Measurements from ENCODE around the gene SPECC1. TPM values are rescaled to one million over a fixed set of nuclear protein-coding genes. Genes with fewer than 3 reads are reported as not detected.

Gene SPECC1
- total RNA-seq, 1 donor from 2014 or later: 93.1 TPM

DNA sequence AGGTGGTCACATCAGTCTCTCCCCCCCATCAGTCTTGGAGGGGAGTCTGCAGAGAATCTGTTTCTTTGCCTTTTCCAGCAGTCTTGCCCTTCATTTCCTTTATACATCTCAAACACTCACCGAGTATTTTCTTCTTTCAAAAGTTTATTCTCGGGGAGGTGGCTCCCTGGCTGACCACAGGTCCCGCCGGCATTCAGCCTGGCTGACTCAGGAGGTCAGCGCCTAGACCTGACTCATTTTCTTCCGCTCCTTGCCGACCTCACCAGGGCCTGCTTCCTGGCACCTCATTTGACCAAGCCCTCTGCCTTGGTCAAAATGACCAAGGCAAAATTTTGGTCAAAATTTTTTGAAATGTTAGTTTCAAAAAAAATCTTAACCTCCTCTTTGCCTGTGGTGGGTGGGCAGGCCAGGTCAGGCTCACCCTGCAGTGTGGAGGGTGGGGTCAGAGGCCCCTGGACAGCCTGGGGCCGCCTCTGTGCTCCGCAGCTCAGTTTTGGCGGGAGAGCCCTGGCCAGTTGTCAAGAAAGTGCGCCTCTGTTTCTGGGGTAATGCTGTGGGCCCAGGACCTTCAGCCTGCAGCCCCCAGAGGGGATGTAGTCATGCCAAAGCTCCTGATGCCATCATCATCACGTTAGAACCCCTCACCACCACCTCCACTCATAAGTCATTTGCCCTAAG lies 165.6 kb downstream of the SPECC1 start:
- peaks cover 27% of the 10 kb centered on the region for H4K20me1 ChIP-seq (ENCODE audit: low read depth)
- H3K27me3 ChIP-seq: no peaks in the 10 kb centered on the region
- DNase-seq (ENCODE audit: low spot score): no peak
- H3K9ac ChIP-seq: no peak overlapping the region
- H3K36me3 ChIP-seq: no peaks in the 10 kb centered on the region
- H3K9me3 ChIP-seq (ENCODE audit: low read depth): no peaks in the 10 kb centered on the region
- H3K4me1 ChIP-seq: peaks cover 19% of the 10 kb centered on the region
- H3K27ac ChIP-seq: no peak overlapping the region
- no peak for TF ChIP-seq EZH2 (IDR thresholded peaks at IDR 0.05)
- TF ChIP-seq, protein P1, sequence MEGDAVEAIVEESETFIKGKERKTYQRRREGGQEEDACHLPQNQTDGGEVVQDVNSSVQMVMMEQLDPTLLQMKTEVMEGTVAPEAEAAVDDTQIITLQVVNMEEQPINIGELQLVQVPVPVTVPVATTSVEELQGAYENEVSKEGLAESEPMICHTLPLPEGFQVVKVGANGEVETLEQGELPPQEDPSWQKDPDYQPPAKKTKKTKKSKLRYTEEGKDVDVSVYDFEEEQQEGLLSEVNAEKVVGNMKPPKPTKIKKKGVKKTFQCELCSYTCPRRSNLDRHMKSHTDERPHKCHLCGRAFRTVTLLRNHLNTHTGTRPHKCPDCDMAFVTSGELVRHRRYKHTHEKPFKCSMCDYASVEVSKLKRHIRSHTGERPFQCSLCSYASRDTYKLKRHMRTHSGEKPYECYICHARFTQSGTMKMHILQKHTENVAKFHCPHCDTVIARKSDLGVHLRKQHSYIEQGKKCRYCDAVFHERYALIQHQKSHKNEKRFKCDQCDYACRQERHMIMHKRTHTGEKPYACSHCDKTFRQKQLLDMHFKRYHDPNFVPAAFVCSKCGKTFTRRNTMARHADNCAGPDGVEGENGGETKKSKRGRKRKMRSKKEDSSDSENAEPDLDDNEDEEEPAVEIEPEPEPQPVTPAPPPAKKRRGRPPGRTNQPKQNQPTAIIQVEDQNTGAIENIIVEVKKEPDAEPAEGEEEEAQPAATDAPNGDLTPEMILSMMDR (IDR thresholded peaks at IDR 0.05): no peak
- no peak for TF ChIP-seq EZH2phosphoT487 (IDR thresholded peaks at IDR 0.05)
- Mint-ChIP-seq H3K27ac (no peak overlapping the region), H3K9me3 (no peaks in the 10 kb centered on the region), H3K4me3 (no peak overlapping the region), H3K27me3 (ENCODE audit: insufficient read depth, low read depth) (no peaks in the 10 kb centered on the region), H3K4me1 (peaks cover 30% of the 10 kb centered on the region), H3K36me3 (no peaks in the 10 kb centered on the region)
- peaks cover 4% of the 10 kb centered on the region for H3F3A ChIP-seq (ENCODE audit: low read depth)
- no peak overlapping the region for H2AFZ ChIP-seq (replicated peaks)
- H3K4me3 ChIP-seq: no peak overlapping the region
- H3K4me2 ChIP-seq: no peak overlapping the region
- peaks cover 71% of the 10 kb centered on the region for H3K79me2 ChIP-seq (ENCODE audit: low read depth)

- no peak overlapping the region for H2AFZ ChIP-seq (replicated peaks)
- H3K27me3 ChIP-seq: no peaks in the 10 kb centered on the region
- no peak overlapping the region for H3K27ac Mint-ChIP-seq
- no peak overlapping the region for H3K4me2 ChIP-seq
- DNase-seq (ENCODE audit: low spot score): no peak
- no peaks in the 10 kb centered on the region for H3K9me3 ChIP-seq (ENCODE audit: low read depth)
- no peak overlapping the region for H3K4me3 Mint-ChIP-seq
- peaks cover 75% of the 10 kb centered on the region for H3K79me2 ChIP-seq (ENCODE audit: low read depth)
- peaks cover 4% of the 10 kb centered on the region for H3F3A ChIP-seq (ENCODE audit: low read depth)
- H4K20me1 ChIP-seq (ENCODE audit: low read depth): peaks cover 16% of the 10 kb centered on the region
- H3K4me3 ChIP-seq: no peak overlapping the region
- H3K27me3 Mint-ChIP-seq (ENCODE audit: insufficient read depth, low read depth): no peaks in the 10 kb centered on the region
- TF ChIP-seq EZH2phosphoT487 (IDR thresholded peaks at IDR 0.05) (no peak), EZH2 (IDR thresholded peaks at IDR 0.05) (no peak)
- TF ChIP-seq, protein P1 (IDR thresholded peaks at IDR 0.05): no peak
- H3K4me1 Mint-ChIP-seq: peaks cover 13% of the 10 kb centered on the region
- H3K36me3 ChIP-seq: no peaks in the 10 kb centered on the region
- no peak overlapping the region for H3K9ac ChIP-seq
- H3K36me3 Mint-ChIP-seq: no peaks in the 10 kb centered on the region
- H3K27ac ChIP-seq: no peak overlapping the region
- no peaks in the 10 kb centered on the region for H3K9me3 Mint-ChIP-seq
- H3K4me1 ChIP-seq: no peaks in the 10 kb centered on the region
Observed at GRCh38 chr17:20179041-20179440, 169.9 kb downstream of the SPECC1 start.

DNA sequence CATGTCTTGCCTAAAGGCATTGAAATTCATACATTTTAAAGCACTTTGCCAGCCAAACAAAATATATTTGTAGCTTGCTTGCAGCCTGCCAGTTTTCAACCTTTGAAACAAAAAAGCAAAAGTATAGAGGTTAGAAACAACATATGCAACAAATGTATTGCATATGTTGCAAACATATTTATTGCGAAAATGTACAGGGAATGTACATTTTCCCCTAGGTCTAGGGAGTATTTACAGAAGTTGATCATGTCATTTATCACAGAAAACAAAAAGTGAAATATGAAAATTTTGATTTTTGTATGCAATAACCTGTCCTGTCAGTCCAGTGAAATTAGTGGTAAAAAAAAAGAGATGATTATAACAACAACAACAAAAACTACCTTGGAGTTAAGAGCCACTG lies 171.5 kb downstream of the SPECC1 start:
- Histone ChIP-seq H4K20me1 (ENCODE audit: low read depth) (peaks cover 16% of the 10 kb centered on the region), H3K4me1 (peaks cover 6% of the 10 kb centered on the region), H3K9me3 (ENCODE audit: low read depth) (no peaks in the 10 kb centered on the region), H3K36me3 (no peaks in the 10 kb centered on the region), H3K4me3 (no peak overlapping the region), H3K79me2 (ENCODE audit: low read depth) (peaks cover 72% of the 10 kb centered on the region), H3K27me3 (no peaks in the 10 kb centered on the region), H2AFZ (replicated peaks) (no peak overlapping the region), H3K4me2 (no peak overlapping the region), H3K27ac (no peak overlapping the region), H3K9ac (no peak overlapping the region), H3F3A (ENCODE audit: low read depth) (peaks cover 4% of the 10 kb centered on the region)
- Mint-ChIP-seq H3K4me3 (no peak overlapping the region), H3K4me1 (peaks cover 16% of the 10 kb centered on the region), H3K27me3 (ENCODE audit: insufficient read depth, low read depth) (no peaks in the 10 kb centered on the region), H3K36me3 (no peaks in the 10 kb centered on the region), H3K27ac (no peak overlapping the region), H3K9me3 (no peaks in the 10 kb centered on the region)
- DNase-seq (ENCODE audit: low spot score): no peak
- TF ChIP-seq EZH2phosphoT487 (IDR thresholded peaks at IDR 0.05) (no peak), EZH2 (IDR thresholded peaks at IDR 0.05) (no peak)
- TF ChIP-seq, protein P1 (IDR thresholded peaks at IDR 0.05): no peak
